ENCODE data around the gene ATP6V1G3. TPM values are rescaled to one million over a fixed set of nuclear protein-coding genes. Genes with fewer than 3 reads are reported as not detected.

ATP6V1G3 gene
- total RNA-seq, 2 donors from 2014 or later = not detected

DNA sequence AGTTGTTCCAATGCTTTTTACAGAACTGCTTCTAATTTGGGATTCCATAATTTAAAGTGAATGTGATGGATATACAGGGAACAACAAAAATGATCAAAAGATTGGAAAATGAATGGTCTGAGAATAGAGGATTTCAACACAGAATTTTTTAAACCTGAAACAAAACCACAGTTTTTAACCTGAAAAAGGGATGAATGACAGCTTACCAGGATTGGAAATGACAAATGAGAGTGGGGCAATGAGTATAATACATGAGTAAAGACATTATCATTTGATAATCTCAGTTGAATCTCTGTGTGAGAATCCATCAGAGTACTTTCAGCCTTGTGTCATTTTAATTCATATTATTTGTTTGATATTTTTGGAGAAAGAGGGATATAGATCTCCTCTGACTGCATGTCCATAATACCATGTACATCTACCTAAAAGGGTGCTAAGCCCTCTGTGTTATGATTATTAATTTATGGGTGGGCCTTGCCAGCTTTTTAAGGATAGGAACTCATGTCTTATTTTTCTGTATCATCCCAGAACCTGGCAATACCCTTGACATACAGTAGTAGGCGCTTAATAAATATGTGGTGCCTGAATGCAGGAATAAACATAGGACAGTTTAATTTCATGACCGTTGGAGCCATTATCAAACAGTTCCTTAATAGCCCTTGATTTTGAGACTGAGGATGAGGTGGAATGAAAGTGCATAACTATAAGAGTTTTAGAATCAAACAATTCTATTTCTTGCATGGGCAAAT lies 12.4 kb upstream of the ATP6V1G3 start:
- intact Hi-C loops (cut with DNase I) = no loop called here
- WGBS = 86% methylated on average over 2 of the region's 2 CpGs
- Histone ChIP-seq H3K36me3 (no peaks in the 10 kb centered on the region), H3K27ac (no peak overlapping the region), H3K4me3 (no peak overlapping the region), H3K4me1 (replicated peaks) (no peaks in the 10 kb centered on the region), H3K9me3 (no peaks in the 10 kb centered on the region), H3K27me3 (replicated peaks; ENCODE audit: insufficient read depth) (no peaks in the 10 kb centered on the region)
- no peak for TF ChIP-seq POLR2A (IDR thresholded peaks at IDR 0.05)
- no peak for TF ChIP-seq POLR2AphosphoS5 (IDR thresholded peaks at IDR 0.05)
- TF ChIP-seq CTCF (IDR thresholded peaks at IDR 0.05) = no peak
- DNase-seq (ENCODE audit: low spot score) = no peak

DNA sequence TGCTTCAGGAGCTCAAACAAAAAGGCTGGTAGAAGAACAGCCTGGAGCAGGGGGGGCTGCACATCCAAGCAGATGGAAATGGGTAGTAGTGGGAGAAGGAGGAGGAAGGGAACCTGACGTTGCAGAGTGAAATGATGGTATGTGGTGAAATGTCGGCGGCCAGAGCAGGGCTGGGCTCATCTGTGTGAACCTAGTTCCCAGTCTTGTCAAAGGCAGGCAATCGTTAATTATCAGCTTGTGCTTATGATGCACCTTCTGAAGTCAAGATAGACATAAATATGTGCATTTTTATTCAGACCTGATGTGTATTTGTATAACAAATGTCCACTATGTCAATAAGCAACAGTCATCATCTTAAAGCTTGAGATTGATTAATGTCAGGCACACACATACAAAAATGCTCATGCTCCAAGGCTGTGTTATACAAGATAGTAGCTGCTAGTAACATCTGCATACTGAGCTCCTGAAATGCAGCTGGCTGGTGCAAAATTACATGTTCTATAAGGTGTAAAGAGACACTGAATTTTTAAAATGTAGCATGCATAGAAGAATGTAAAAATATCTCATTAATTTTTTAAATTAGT lies 10.6 kb upstream of the ATP6V1G3 start:
- no peaks in the 10 kb centered on the region for H3K4me1 ChIP-seq (replicated peaks)
- no peak overlapping the region for H3K27ac ChIP-seq
- no peaks in the 10 kb centered on the region for H3K9me3 ChIP-seq
- no peaks in the 10 kb centered on the region for H3K27me3 ChIP-seq (replicated peaks; ENCODE audit: insufficient read depth)
- TF ChIP-seq POLR2AphosphoS5 (IDR thresholded peaks at IDR 0.05) = no peak
- no peak for TF ChIP-seq POLR2A (IDR thresholded peaks at IDR 0.05)
- no peak for TF ChIP-seq CTCF (IDR thresholded peaks at IDR 0.05)
- no peaks in the 10 kb centered on the region for H3K36me3 ChIP-seq
- H3K4me3 ChIP-seq = no peak overlapping the region
- no peak for DNase-seq (ENCODE audit: low spot score)
- intact Hi-C loops (cut with DNase I) = no loop called here
- WGBS = 65% methylated on average over 4 of the region's 4 CpGs

GRCh38 chr1:198549866-198550265 lies 9.4 kb upstream of the ATP6V1G3 start:
- no peak overlapping the region for H3K27ac ChIP-seq
- H3K4me1 ChIP-seq (replicated peaks) = no peaks in the 10 kb centered on the region
- intact Hi-C loops (cut with DNase I) = no loop called here
- no peaks in the 10 kb centered on the region for H3K36me3 ChIP-seq
- H3K9me3 ChIP-seq = no peaks in the 10 kb centered on the region
- H3K4me3 ChIP-seq = no peak overlapping the region
- DNase-seq (ENCODE audit: low spot score) = no peak
- H3K27me3 ChIP-seq (replicated peaks; ENCODE audit: insufficient read depth) = no peaks in the 10 kb centered on the region
- no peak for TF ChIP-seq CTCF (IDR thresholded peaks at IDR 0.05)
- TF ChIP-seq POLR2A (IDR thresholded peaks at IDR 0.05) = no peak
- no peak for TF ChIP-seq POLR2AphosphoS5 (IDR thresholded peaks at IDR 0.05)

- intact Hi-C loops (cut with DNase I) = no loop called here
- Histone ChIP-seq H3K4me3 (no peak overlapping the region), H3K36me3 (no peaks in the 10 kb centered on the region), H3K27ac (no peak overlapping the region), H3K9me3 (no peaks in the 10 kb centered on the region), H3K4me1 (replicated peaks) (no peaks in the 10 kb centered on the region), H3K27me3 (replicated peaks; ENCODE audit: insufficient read depth) (no peaks in the 10 kb centered on the region)
- no peak for TF ChIP-seq CTCF (IDR thresholded peaks at IDR 0.05)
- no peak for TF ChIP-seq POLR2AphosphoS5 (IDR thresholded peaks at IDR 0.05)
- DNase-seq (ENCODE audit: low spot score) = no peak
Measured at GRCh38 chr1:198548890-198549289, 8.4 kb upstream of the ATP6V1G3 start.

DNA sequence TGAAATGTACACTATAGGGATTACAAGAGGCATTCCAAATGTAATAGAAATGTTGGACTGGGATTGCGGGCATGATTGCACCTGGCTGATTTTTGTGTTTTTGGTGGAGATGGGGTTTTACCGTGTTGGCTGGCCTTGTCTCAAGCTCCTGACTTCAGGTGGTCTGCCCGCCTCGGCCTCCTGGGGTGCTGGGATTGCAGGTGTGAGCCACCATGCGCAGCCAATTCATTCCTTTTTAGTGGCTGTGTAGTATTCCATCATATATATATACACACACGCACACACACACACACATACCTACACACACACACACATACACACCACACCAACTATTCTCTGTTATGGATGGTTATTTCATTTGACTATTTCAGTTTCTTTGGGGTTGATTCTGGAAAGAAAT lies 4.7 kb upstream of the ATP6V1G3 start:
- intact Hi-C loops (cut with DNase I) = no loop called here
- no peaks in the 10 kb centered on the region for H3K4me1 ChIP-seq (replicated peaks)

More for the DNA sequence above, 4.7 kb upstream of the ATP6V1G3 start:
- no peaks in the 10 kb centered on the region for H3K36me3 ChIP-seq
- no peaks in the 10 kb centered on the region for H3K9me3 ChIP-seq
- 94% methylated on average over 6 of the region's 6 CpGs for WGBS
- DNase-seq (ENCODE audit: low spot score) = no peak
- no peak overlapping the region for H3K4me3 ChIP-seq
- no peaks in the 10 kb centered on the region for H3K27me3 ChIP-seq (replicated peaks; ENCODE audit: insufficient read depth)
- TF ChIP-seq POLR2AphosphoS5 (IDR thresholded peaks at IDR 0.05) (no peak), POLR2A (IDR thresholded peaks at IDR 0.05) (no peak), CTCF (IDR thresholded peaks at IDR 0.05) (no peak)
- H3K27ac ChIP-seq = no peak overlapping the region
